SK-N-MC (cell line): Measurements from ENCODE around the gene RGS3.
"Not testable (repeated sequence)": the region's sequence is repeated elsewhere in the genome, so short reads cannot be mapped to it uniquely, and the experiment has no call there.

ENCODE experiments used
- EZH2 ChIP-seq: fragments of 200-600 bp; sonication (generic); IDR thresholded peaks from one replicate; pipeline ENCODE4 v1.6.1; 2017; ENCODE audit warnings: antibody characterized with exemption
- POLR2AphosphoS5 ChIP-seq: IDR thresholded peaks from 2 replicates; pipeline ENCODE4 v1.6.1; 2012; ENCODE audit warnings: mild to moderate bottlenecking, low read depth, low read length, borderline replicate concordance

DNA sequence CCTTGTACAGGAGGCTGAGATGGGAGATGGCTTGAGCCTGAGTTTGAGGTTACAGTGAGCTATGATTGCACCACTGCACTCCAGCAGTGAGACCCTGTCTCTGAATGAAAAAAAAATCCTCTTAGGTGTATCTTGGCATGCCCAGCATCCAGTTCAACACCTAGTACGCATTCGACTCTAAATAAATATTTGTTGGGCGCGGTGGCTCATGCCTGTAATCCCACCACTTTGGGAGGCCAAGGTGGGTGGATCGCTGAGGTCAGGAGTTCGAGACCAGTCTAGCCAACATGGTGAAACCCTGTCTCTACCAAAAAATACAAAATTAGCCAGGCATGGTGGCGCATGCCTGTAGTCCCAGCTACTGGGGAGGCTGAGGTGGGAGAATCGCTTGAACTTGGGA is 86.4 kb downstream of the RGS3 start:
- TF ChIP-seq EZH2, POLR2AphosphoS5: not testable (repeated sequence)
